Measurements from ENCODE around the gene OSBPL8. TPM values are rescaled to one million over a fixed set of nuclear protein-coding genes. Genes with fewer than 3 reads are reported as not detected.
"Not testable (repeated sequence)": the region's sequence is repeated elsewhere in the genome, so short reads cannot be mapped to it uniquely, and the experiment has no call there.

The OSBPL8 gene
- total and polyA plus RNA-seq, 2 donors, result 32.7 to 41.7 TPM

DNA sequence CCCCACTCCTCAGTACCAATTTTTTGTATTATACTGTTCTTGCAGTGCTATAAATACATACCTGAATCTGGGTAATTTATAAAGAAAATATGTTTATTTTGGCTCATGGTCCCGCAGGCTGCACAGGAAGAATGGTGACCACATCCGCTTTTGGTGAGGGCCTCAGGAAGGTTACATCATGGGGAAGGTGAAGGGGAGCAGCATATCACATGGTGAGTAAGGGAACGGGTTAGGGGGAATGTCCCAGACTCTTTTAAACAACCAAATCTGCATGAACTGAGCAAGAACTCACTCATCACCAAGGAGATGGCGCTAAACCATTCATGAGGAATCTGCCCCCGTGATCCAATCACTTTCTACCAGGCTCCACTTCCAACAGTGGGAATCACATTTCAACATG, 40.0 kb downstream of the OSBPL8 start:
- H3K27ac ChIP-seq (ENCODE audit: low read depth in 1 of 2, low read length in 1 of 2), result no peak overlapping the region
- WGBS, result 78% methylated on average over 5 of the region's 5 CpGs
- no peaks in the 10 kb centered on the region for H3K4me1 ChIP-seq (ENCODE audit: control insufficient read depth in 2 of 2, insufficient read depth in 2 of 2, low read length in 2 of 2)
- H3K36me3 ChIP-seq (ENCODE audit: control insufficient read depth in 2 of 2, insufficient read depth in 2 of 2, low read length in 1 of 2), result peaks cover 5% of the 10 kb centered on the region in 2 donors
- peaks cover 0 to 3% of the 10 kb centered on the region in 2 donors for H3K9me3 ChIP-seq (ENCODE audit: control insufficient read depth in 2 of 2, insufficient read depth in 1 of 2, low read length in 1 of 2)
- no peak for DNase-seq (ENCODE audit: low read depth in 6 of 9, low spot score in 9 of 9)
- no peaks in the 10 kb centered on the region for H3K27me3 ChIP-seq (ENCODE audit: control insufficient read depth in 2 of 2, insufficient read depth in 1 of 2, low read length in 1 of 2)
- no peak overlapping the region for H3K4me3 ChIP-seq (ENCODE audit: low read length in 2 of 2)

GRCh38 chr12:76518699-76519098, 40.9 kb downstream of the OSBPL8 start:
- peaks cover 5% of the 10 kb centered on the region in 2 donors for H3K36me3 ChIP-seq (ENCODE audit: control insufficient read depth in 2 of 2, insufficient read depth in 2 of 2, low read length in 1 of 2)
- 98% methylated on average over 2 of the region's 2 CpGs for WGBS
- DNase-seq (ENCODE audit: low read depth in 6 of 9, low spot score in 9 of 9), result no peak
- H3K9me3 ChIP-seq (ENCODE audit: control insufficient read depth in 2 of 2, insufficient read depth in 1 of 2, low read length in 1 of 2), result peaks cover 0 to 3% of the 10 kb centered on the region in 2 donors
- no peaks in the 10 kb centered on the region for H3K4me1 ChIP-seq (ENCODE audit: control insufficient read depth in 2 of 2, insufficient read depth in 2 of 2, low read length in 2 of 2)
- no peak overlapping the region for H3K27ac ChIP-seq (ENCODE audit: low read depth in 1 of 2, low read length in 1 of 2)
- H3K27me3 ChIP-seq (ENCODE audit: control insufficient read depth in 2 of 2, insufficient read depth in 1 of 2, low read length in 1 of 2), result no peaks in the 10 kb centered on the region
- H3K4me3 ChIP-seq (ENCODE audit: low read length in 2 of 2), result no peak overlapping the region

- Histone ChIP-seq H3K27ac (ENCODE audit: low read depth in 1 of 2, low read length in 1 of 2) (no peak overlapping the region), H3K9me3 (ENCODE audit: control insufficient read depth in 2 of 2, insufficient read depth in 1 of 2, low read length in 1 of 2) (peaks cover 0 to 3% of the 10 kb centered on the region in 2 donors), H3K36me3 (ENCODE audit: control insufficient read depth in 2 of 2, insufficient read depth in 2 of 2, low read length in 1 of 2) (peaks cover 1 to 5% of the 10 kb centered on the region in 2 donors), H3K4me1 (ENCODE audit: control insufficient read depth in 2 of 2, insufficient read depth in 2 of 2, low read length in 2 of 2) (no peaks in the 10 kb centered on the region), H3K4me3 (ENCODE audit: low read length in 2 of 2) (no peak overlapping the region), H3K27me3 (ENCODE audit: control insufficient read depth in 2 of 2, insufficient read depth in 1 of 2, low read length in 1 of 2) (no peaks in the 10 kb centered on the region)
- DNase-seq (ENCODE audit: low read depth in 6 of 9, low spot score in 9 of 9), result no peak
- 98% methylated on average over 4 of the region's 4 CpGs for WGBS
These were observed 44.3 kb downstream of the OSBPL8 start for GRCh38 chr12:76515271-76515670.

DNA sequence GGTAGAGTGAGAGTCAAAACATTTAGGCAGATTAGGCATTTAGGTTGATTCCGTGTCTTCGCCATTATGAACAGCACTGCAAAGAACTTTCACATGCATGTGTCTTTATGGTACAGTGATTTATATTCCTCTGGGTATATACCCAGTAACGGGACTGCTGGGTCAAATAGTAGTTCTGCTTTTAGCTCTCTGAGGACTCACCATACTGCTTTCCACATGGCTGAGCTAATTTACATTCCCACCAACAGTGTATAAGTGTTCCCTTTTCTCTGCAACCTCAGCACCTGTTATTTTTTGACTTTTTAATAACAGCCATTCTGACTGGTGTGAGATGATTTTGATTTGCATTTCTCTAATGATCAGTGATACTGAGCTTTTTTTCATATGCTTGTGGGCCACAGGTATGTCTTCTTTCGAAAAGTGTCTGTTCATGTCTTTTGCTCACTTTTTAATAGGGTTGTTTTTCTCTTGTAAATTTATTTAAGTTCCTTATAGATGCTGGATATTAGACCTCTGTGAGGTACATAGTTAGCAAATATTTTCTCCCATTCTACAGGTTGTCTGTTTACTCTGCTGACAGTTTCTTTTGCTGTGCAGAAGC, 48.4 kb downstream of the OSBPL8 start:
- not testable (repeated sequence) for H3K27me3 ChIP-seq (ENCODE audit: control insufficient read depth in 2 of 2, insufficient read depth in 1 of 2, low read length in 1 of 2); H3K4me3 ChIP-seq (ENCODE audit: low read length in 2 of 2); H3K27ac ChIP-seq (ENCODE audit: low read depth in 1 of 2, low read length in 1 of 2); H3K36me3 ChIP-seq (ENCODE audit: control insufficient read depth in 2 of 2, insufficient read depth in 2 of 2, low read length in 1 of 2); DNase-seq (ENCODE audit: low read depth in 6 of 9, low spot score in 9 of 9); H3K4me1 ChIP-seq (ENCODE audit: control insufficient read depth in 2 of 2, insufficient read depth in 2 of 2, low read length in 2 of 2); H3K9me3 ChIP-seq (ENCODE audit: control insufficient read depth in 2 of 2, insufficient read depth in 1 of 2, low read length in 1 of 2)
- 97% methylated on average over 4 of the region's 4 CpGs for WGBS

GRCh38 chr12:76508128-76508980, 51.2 kb downstream of the OSBPL8 start:
- Histone ChIP-seq H3K9me3 (ENCODE audit: control insufficient read depth in 2 of 2, insufficient read depth in 1 of 2, low read length in 1 of 2) (no peaks in the 10 kb centered on the region), H3K4me1 (ENCODE audit: control insufficient read depth in 2 of 2, insufficient read depth in 2 of 2, low read length in 2 of 2) (no peaks in the 10 kb centered on the region), H3K27ac (ENCODE audit: low read depth in 1 of 2, low read length in 1 of 2) (no peak overlapping the region), H3K27me3 (ENCODE audit: control insufficient read depth in 2 of 2, insufficient read depth in 1 of 2, low read length in 1 of 2) (no peaks in the 10 kb centered on the region), H3K36me3 (ENCODE audit: control insufficient read depth in 2 of 2, insufficient read depth in 2 of 2, low read length in 1 of 2) (peaks cover 0 to 4% of the 10 kb centered on the region in 2 donors), H3K4me3 (ENCODE audit: low read length in 2 of 2) (no peak overlapping the region)
- WGBS, result over 99% methylated on average over 6 of the region's 6 CpGs
- DNase-seq (ENCODE audit: low read depth in 6 of 9, low spot score in 9 of 9), result no peak

- H3K4me1 ChIP-seq (ENCODE audit: control insufficient read depth in 2 of 2, insufficient read depth in 2 of 2, low read length in 2 of 2), result peaks cover 0 to 3% of the 10 kb centered on the region in 2 donors
- no peak overlapping the region for H3K4me3 ChIP-seq (ENCODE audit: low read length in 2 of 2)
- H3K27me3 ChIP-seq (ENCODE audit: control insufficient read depth in 2 of 2, insufficient read depth in 1 of 2, low read length in 1 of 2), result no peaks in the 10 kb centered on the region
- H3K36me3 ChIP-seq (ENCODE audit: control insufficient read depth in 2 of 2, insufficient read depth in 2 of 2, low read length in 1 of 2), result peaks cover 0 to 8% of the 10 kb centered on the region in 2 donors
- no peaks in the 10 kb centered on the region for H3K9me3 ChIP-seq (ENCODE audit: control insufficient read depth in 2 of 2, insufficient read depth in 1 of 2, low read length in 1 of 2)
- no peak for DNase-seq (ENCODE audit: low read depth in 6 of 9, low spot score in 9 of 9)
- 97% methylated on average over 3 of the region's 3 CpGs for WGBS
- H3K27ac ChIP-seq (ENCODE audit: low read depth in 1 of 2, low read length in 1 of 2), result no peak overlapping the region
These were observed 53.4 kb downstream of the OSBPL8 start for GRCh38 chr12:76506149-76506548.

DNA sequence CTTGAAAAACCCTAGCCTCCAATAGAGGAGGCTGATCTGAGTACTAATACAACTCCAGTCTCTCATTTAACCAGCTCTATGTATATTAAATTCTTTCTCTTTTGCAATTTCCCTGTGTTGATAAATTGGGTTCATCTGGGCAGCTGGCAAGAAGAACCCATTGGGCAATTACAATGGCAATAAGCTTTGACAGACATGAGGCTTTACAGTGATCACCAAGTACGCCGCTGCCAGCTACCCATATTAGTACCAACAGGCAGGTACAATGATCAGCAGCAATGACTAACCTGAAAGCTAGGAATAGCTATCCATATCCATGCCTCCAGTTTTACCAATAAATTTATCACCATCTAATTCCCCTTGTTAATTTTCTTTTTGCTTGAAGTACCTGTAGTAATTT, 54.5 kb downstream of the OSBPL8 start:
- WGBS, result 74% methylated on average over 2 of the region's 2 CpGs
- DNase-seq (ENCODE audit: low read depth in 6 of 9, low spot score in 9 of 9), result no peak
- no peaks in the 10 kb centered on the region for H3K9me3 ChIP-seq (ENCODE audit: control insufficient read depth in 2 of 2, insufficient read depth in 1 of 2, low read length in 1 of 2)
- H3K4me1 ChIP-seq (ENCODE audit: control insufficient read depth in 2 of 2, insufficient read depth in 2 of 2, low read length in 2 of 2), result peaks cover 0 to 3% of the 10 kb centered on the region in 2 donors
- no peaks in the 10 kb centered on the region for H3K27me3 ChIP-seq (ENCODE audit: control insufficient read depth in 2 of 2, insufficient read depth in 1 of 2, low read length in 1 of 2)
- H3K27ac ChIP-seq (ENCODE audit: low read depth in 1 of 2, low read length in 1 of 2), result no peak overlapping the region
- H3K36me3 ChIP-seq (ENCODE audit: control insufficient read depth in 2 of 2, insufficient read depth in 2 of 2, low read length in 1 of 2), result peaks cover 0 to 8% of the 10 kb centered on the region in 2 donors
- H3K4me3 ChIP-seq (ENCODE audit: low read length in 2 of 2), result no peak overlapping the region

DNA sequence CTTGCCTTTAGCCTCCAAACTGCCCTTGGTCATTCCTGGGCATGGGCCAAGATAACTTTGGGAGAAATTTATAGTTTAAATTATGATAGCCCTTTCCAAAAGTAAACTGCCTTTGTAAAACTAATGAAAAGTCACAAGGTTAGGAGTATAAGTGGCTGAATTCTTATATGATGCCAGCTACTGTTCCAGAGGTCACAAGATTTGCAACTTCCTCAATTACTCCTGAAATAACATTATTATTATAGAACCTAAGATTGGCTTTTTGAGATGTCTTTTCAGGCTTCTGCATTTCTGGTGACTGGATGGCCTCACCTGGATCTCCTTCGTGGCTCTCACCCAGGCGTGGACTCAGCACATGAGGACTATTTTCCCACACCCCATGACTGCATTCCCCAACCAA, 55.0 kb downstream of the OSBPL8 start:
- Histone ChIP-seq H3K4me1 (ENCODE audit: control insufficient read depth in 2 of 2, insufficient read depth in 2 of 2, low read length in 2 of 2) (peaks cover 0 to 3% of the 10 kb centered on the region in 2 donors), H3K27me3 (ENCODE audit: control insufficient read depth in 2 of 2, insufficient read depth in 1 of 2, low read length in 1 of 2) (no peaks in the 10 kb centered on the region), H3K4me3 (ENCODE audit: low read length in 2 of 2) (no peak overlapping the region), H3K9me3 (ENCODE audit: control insufficient read depth in 2 of 2, insufficient read depth in 1 of 2, low read length in 1 of 2) (no peaks in the 10 kb centered on the region), H3K36me3 (ENCODE audit: control insufficient read depth in 2 of 2, insufficient read depth in 2 of 2, low read length in 1 of 2) (peaks cover 0 to 8% of the 10 kb centered on the region in 2 donors), H3K27ac (ENCODE audit: low read depth in 1 of 2, low read length in 1 of 2) (no peak overlapping the region)
- DNase-seq (ENCODE audit: low read depth in 6 of 9, low spot score in 9 of 9), result no peak
- 98% methylated on average over 2 of the region's 2 CpGs for WGBS

GRCh38 chr12:76503957-76504356, 55.6 kb downstream of the OSBPL8 start:
- no peaks in the 10 kb centered on the region for H3K27me3 ChIP-seq (ENCODE audit: control insufficient read depth in 2 of 2, insufficient read depth in 1 of 2, low read length in 1 of 2)
- H3K9me3 ChIP-seq (ENCODE audit: control insufficient read depth in 2 of 2, insufficient read depth in 1 of 2, low read length in 1 of 2), result no peaks in the 10 kb centered on the region
- peaks cover 0 to 8% of the 10 kb centered on the region in 2 donors for H3K36me3 ChIP-seq (ENCODE audit: control insufficient read depth in 2 of 2, insufficient read depth in 2 of 2, low read length in 1 of 2)
- no peak overlapping the region for H3K4me3 ChIP-seq (ENCODE audit: low read length in 2 of 2)
- DNase-seq (ENCODE audit: low read depth in 6 of 9, low spot score in 9 of 9), result peak in 1 of 9 donors; percentile 6
- peaks cover 0 to 3% of the 10 kb centered on the region in 2 donors for H3K4me1 ChIP-seq (ENCODE audit: control insufficient read depth in 2 of 2, insufficient read depth in 2 of 2, low read length in 2 of 2)
- H3K27ac ChIP-seq (ENCODE audit: low read depth in 1 of 2, low read length in 1 of 2), result no peak overlapping the region

All from thymus (tissue), 11 donors.